Measurements from ENCODE around the gene CCDC148.

DNA sequence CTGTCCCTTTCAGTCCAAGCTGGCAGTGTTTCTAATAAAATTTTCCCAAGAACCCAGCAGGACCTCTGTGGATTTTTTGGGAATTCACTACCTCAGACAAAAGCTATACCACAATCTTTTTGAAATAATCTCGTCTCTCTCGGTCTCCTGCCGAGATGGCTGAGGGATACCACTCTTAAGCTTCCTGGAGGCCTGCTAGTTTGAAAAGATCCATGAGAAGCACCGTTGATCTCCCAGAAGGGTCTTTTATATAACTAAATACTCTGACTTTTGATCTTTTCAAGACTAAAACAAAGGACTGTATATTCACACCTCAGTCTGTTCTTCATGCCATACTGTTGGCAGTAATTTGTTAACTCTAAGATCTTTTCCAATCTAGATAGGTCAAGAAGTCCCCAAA is 213.2 kb downstream of the CCDC148 start:
- TF ChIP-seq POLR2A (IDR thresholded peaks at IDR 0.05; ENCODE audit: low read depth, low read length) (no peak), TAF1 (IDR thresholded peaks at IDR 0.05; ENCODE audit: low read depth, low read length) (no peak), POLR2AphosphoS5 (IDR thresholded peaks at IDR 0.05; ENCODE audit: low read depth, low read length) (no peak), SPI1 (IDR thresholded peaks at IDR 0.05; ENCODE audit: low read depth, low read length) (no peak)
